Glomerular endothelial cell (primary cell): ENCODE data around the gene SMARCD2. TPM values are rescaled to one million over a fixed set of nuclear protein-coding genes. Genes with fewer than 3 reads are reported as not detected.
"Not testable (repeated sequence)": the region's sequence is repeated elsewhere in the genome, so short reads cannot be mapped to it uniquely, and the experiment has no call there.

Experiments used
- DNase-seq: peaks from one replicate; pipeline ENCODE4 v3.0.0-alpha.2; 2011; ENCODE audit warnings: low read depth, low spot score; ENCODE audit errors: extremely low read depth
- total RNA-seq: library from RNA; depleted of rRNA; stranded (reverse); fragments of >200 nt; gene quantifications from 2 replicates; pipeline ENCODE4 v1.2.3, GENCODE V29; 2015

Gene SMARCD2
- total RNA-seq, 1 donor from 2014 or later: 79.5 TPM

GRCh38 chr17:63853260-63853659, 10.8 kb upstream of the SMARCD2 start:
- DNase-seq: no peak

- no peak for DNase-seq
Observed at GRCh38 chr17:63850401-63850800, 7.9 kb upstream of the SMARCD2 start.

GRCh38 chr17:63848834-63849689, 6.6 kb upstream of the SMARCD2 start:
- no peak for DNase-seq

GRCh38 chr17:63847525-63848249, 5.2 kb upstream of the SMARCD2 start:
- no peak for DNase-seq

- no peak for DNase-seq
Observed at GRCh38 chr17:63845509-63845908, 3.0 kb upstream of the SMARCD2 start.

GRCh38 chr17:63843910-63844677, 1.6 kb upstream of the SMARCD2 start:
- no peak for DNase-seq

GRCh38 chr17:63843387-63843888, 953 bp upstream of the SMARCD2 start:
- DNase-seq: not testable (repeated sequence)

GRCh38 chr17:63842173-63842539, 329 bp downstream of the SMARCD2 start:
- no peak for DNase-seq

- no peak for DNase-seq
Observed at GRCh38 chr17:63841350-63842172, 924 bp downstream of the SMARCD2 start.

GRCh38 chr17:63840591-63841349, 1.7 kb downstream of the SMARCD2 start:
- DNase-seq: no peak

GRCh38 chr17:63838631-63839171, 3.8 kb downstream of the SMARCD2 start:
- no peak for DNase-seq

- DNase-seq: no peak
Observed at GRCh38 chr17:63837962-63838600, 4.4 kb downstream of the SMARCD2 start.

GRCh38 chr17:63837480-63837879, 5.0 kb downstream of the SMARCD2 start:
- DNase-seq: no peak

GRCh38 chr17:63836811-63837210, 5.7 kb downstream of the SMARCD2 start:
- DNase-seq: no peak

GRCh38 chr17:63835167-63835720, 7.2 kb downstream of the SMARCD2 start:
- DNase-seq: no peak

- no peak for DNase-seq
Observed at GRCh38 chr17:63834431-63835166, 7.9 kb downstream of the SMARCD2 start.

GRCh38 chr17:63833741-63834373, 8.6 kb downstream of the SMARCD2 start:
- DNase-seq: no peak
